GM12873 (cell line): ENCODE measurements around the gene UMODL1.

Experiments used
- TF ChIP-seq, protein P1 (sequence below): IDR thresholded peaks from 2 replicates; pipeline ENCODE4 v1.5.1; 2012; ENCODE audit warnings: low read depth, mild to moderate bottlenecking, moderate library complexity, low read length, control low read depth; ENCODE audit not compliant: insufficient read depth; ENCODE audit errors: missing control alignments

Gene UMODL1

DNA sequence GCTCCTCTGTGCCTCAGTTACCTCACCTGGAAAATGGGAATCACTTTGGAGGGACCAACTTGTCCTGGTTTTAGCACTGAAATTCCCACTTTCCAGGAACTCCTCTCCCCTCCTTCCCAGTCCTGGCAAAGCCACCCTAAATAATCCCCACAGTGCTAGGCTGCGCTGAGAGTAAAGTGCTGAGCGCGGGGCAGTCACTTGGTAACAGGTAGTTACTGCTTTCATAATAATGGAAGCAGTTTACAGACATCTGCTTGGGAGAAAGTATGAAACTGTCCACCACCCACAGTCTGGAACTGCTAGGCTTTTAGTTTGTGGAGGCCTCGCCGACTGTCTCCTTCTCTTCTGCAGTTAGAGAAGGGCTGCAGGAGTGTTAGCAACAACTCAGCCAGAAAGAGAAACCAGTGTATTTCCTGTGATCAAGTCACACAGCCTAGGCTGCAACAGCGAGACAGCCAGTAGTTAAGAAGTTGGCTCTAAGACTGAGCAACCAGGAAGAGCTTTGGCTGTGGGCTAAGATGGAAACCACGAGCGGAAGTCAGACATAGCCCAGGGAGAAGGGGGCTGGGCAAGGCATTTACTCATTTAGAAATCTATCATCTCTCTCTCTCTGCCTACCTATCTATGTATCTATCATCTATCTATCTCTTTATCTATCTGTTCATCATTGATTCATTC is 117.0 kb downstream of the UMODL1 start:
- TF ChIP-seq, protein P1, sequence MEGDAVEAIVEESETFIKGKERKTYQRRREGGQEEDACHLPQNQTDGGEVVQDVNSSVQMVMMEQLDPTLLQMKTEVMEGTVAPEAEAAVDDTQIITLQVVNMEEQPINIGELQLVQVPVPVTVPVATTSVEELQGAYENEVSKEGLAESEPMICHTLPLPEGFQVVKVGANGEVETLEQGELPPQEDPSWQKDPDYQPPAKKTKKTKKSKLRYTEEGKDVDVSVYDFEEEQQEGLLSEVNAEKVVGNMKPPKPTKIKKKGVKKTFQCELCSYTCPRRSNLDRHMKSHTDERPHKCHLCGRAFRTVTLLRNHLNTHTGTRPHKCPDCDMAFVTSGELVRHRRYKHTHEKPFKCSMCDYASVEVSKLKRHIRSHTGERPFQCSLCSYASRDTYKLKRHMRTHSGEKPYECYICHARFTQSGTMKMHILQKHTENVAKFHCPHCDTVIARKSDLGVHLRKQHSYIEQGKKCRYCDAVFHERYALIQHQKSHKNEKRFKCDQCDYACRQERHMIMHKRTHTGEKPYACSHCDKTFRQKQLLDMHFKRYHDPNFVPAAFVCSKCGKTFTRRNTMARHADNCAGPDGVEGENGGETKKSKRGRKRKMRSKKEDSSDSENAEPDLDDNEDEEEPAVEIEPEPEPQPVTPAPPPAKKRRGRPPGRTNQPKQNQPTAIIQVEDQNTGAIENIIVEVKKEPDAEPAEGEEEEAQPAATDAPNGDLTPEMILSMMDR = no peak

DNA sequence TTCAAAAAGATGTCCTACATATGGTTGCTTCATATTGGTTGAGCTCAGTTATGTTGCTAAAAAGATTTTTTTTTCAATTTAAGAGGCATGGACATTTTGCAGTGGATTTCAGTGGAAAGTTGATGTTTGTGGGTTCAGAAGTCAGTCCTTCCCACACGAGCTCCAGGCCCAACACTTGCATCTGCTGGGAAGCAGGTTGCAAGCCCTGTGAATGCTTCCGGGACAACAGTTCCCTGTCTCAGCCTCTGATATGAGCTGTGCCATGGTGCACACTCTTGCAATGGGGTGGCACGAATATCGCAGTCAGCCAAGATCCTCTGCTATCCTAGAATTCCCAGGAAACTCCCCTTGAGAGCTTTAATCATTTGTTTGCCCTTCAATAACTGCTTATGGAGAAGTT is 117.5 kb downstream of the UMODL1 start:
- TF ChIP-seq, protein P1 = no peak

DNA sequence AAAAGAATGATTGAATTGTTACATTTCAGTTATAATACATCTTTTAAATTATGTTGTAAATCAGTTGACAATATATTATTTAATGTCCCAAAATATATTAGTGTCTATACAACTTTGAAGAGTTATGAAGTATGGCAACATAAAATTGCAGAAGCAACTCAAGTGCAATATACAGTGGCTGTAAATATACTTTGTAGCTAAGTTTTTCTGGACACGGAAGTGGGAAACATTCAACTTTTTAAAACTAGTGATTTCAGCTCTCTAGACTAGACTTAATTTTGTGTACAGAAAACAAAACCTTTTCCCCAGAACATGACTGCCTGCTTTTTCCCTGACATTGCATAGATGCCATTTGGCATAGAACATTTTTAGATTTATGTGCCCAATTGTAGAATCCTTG is 118.3 kb downstream of the UMODL1 start:
- TF ChIP-seq, protein P1 = no peak

DNA sequence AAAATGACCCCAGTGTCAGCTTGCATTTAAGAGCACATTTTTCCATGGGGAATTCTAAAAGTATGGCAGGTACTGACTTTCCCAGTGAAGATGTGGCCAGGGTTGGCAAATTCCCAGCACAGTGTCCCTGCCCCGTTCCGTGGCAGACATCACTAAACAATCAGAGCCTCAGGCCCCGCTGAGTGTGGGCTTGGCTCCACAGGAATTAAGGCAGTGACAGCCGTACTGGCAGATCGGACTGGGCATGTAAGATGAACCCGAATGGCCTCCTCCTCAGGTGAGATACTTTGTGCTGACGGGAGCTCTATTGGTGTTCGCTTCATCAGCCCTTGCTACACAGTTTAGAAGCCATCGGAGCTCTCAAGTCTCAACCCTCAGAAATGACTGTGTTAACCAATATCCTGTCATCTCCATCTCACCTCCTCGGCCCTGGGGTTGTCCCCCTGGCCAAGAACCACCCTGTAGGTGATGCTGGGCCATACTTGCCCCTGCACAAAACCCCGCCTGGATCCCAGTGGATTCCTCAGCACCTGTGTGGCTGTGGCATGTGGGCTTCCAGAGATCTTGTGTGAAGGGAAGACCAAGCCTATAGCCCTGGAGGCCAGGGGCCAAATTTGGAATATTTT is 118.9 kb downstream of the UMODL1 start:
- TF ChIP-seq, protein P1 = no peak

DNA sequence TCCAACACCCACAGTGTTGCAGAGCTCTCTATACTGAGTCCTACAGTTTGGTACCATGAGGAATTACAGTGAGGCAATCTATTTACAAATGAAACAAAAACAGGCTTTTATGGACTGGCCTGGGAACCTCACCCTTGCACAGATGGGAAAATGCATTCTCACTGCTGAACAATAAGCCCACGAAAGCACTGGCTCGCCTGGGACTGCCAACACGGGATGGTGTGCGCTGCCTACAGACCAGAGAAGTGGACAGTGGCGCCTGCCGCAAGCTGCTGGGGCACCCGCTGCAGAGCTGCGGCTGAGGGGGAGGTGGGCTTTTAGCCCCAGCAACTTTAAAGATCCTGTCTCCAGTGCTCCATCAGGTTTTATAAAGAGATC is 119.4 kb downstream of the UMODL1 start:
- TF ChIP-seq, protein P1 = no peak

DNA sequence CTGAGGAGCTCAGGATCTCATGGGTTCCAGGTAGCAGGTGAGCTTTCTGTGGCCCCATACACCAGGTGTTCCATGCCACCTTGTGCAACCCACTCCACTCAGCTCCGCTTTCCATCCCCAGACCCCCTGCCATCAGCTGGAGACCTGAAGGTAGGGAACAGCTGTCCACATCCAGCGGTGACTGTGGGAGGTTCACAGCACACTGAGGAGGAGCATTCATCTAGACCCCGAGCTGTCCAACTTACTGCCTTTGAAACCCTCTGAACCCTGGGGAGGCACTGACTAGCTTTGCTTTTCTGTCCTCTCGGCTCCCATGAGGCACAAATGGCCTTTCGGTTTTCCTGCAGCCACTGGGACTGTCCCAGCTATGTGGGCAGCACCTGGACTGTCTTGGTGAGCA is 119.9 kb downstream of the UMODL1 start:
- TF ChIP-seq, protein P1 = no peak

DNA sequence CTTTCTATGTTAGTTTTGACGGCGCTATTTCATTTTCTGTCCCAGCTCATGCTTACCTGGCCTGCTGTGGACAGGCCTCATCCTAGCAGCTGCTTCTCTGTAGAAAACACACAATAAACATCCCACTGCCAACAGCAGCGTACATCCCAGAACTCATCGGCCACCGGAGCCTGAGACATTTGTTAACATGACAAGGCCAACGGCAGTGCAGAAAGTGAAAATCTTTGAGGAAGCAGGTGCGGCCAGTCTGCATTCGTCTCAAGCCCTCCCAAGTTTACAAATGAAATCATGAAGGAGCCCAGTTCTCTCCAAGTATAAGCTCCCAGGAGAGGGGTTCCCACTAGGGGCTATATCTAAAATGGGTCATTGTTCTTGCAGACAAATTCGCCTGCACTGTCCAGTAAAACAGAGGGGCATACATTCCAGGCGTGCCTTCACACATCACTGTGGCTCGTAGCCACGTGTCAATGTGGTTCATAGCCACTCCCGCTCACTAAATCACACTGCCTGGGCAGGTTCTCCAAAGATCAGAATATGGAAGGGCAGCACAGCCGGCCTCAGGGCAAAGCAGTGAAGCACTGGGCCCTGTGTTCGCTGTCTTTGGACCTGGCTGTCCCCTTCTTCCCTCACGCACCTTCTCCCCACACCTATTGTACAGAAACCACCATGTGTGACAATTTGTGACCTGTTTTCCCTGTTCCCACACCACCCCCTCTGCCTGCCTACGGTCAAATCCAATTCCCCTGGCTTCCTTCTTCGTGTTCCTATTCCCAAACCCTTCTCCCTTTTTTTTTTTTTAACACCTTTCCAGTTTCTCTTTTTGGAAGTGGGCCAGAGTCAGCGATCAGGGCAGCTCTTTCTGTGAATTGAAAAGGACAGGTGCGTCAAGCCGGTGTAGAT is 120.8 kb downstream of the UMODL1 start:
- TF ChIP-seq, protein P1 = no peak
